Measurements from ENCODE around the gene ASMTL. TPM values are rescaled to one million over a fixed set of nuclear protein-coding genes. Genes with fewer than 3 reads are reported as not detected.
"Not testable (repeated sequence)": the region's sequence is repeated elsewhere in the genome, so short reads cannot be mapped to it uniquely, and the experiment has no call there.

The ASMTL gene
- total RNA-seq, 1 donor from 2014 or later: 46.1 TPM

GRCh38 chrX:1475481-1475880 is 22.8 kb upstream of the ASMTL start:
- H3K4me3 Mint-ChIP-seq: no peak overlapping the region
- Histone ChIP-seq H3K79me2 (ENCODE audit: low read depth) (no peaks in the 10 kb centered on the region), H3K4me2 (no peak overlapping the region), H3K4me3 (no peak overlapping the region), H3K36me3 (no peaks in the 10 kb centered on the region), H3K9me3 (ENCODE audit: low read depth) (no peaks in the 10 kb centered on the region), H3K4me1 (peaks cover 3% of the 10 kb centered on the region), H3K27me3 (no peaks in the 10 kb centered on the region), H3K27ac (no peak overlapping the region), H2AFZ (replicated peaks) (no peak overlapping the region), H3K9ac (no peak overlapping the region), H4K20me1 (ENCODE audit: low read depth) (no peaks in the 10 kb centered on the region), H3F3A (ENCODE audit: low read depth) (no peaks in the 10 kb centered on the region)
- TF ChIP-seq CTCF (IDR thresholded peaks at IDR 0.05): no peak
- TF ChIP-seq EZH2phosphoT487 (IDR thresholded peaks at IDR 0.05): no peak
- TF ChIP-seq EZH2 (IDR thresholded peaks at IDR 0.05): no peak
- peaks cover 20% of the 10 kb centered on the region for H3K9me3 Mint-ChIP-seq
- H3K36me3 Mint-ChIP-seq: no peaks in the 10 kb centered on the region
- H3K27me3 Mint-ChIP-seq (ENCODE audit: insufficient read depth, low read depth): peaks cover 10% of the 10 kb centered on the region
- H3K4me1 Mint-ChIP-seq: peaks cover 3% of the 10 kb centered on the region
- DNase-seq (ENCODE audit: low spot score): no peak
- no peak overlapping the region for H3K27ac Mint-ChIP-seq

DNA sequence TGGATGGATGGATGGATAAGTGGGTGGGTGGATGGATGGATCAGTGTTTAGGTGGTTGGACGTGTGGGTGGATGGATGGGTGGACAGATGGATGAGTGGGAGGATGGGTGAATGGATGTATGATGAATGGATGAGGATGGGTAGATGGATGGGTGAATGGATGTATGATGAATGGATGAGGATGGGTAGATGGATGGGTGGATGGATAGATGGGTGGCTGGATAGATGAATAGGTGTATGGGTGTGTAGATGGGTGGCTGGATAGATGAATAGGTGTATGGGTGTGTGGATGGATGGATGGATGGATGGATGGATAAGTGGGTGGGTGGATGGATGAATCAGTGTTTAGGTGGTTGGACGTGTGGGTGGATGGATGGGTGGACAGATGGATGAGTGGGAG is 21.9 kb upstream of the ASMTL start:
- H3K27ac Mint-ChIP-seq; H3K36me3 Mint-ChIP-seq; H3F3A ChIP-seq (ENCODE audit: low read depth); H3K4me1 Mint-ChIP-seq; H3K27me3 ChIP-seq; H3K79me2 ChIP-seq (ENCODE audit: low read depth); H2AFZ ChIP-seq (replicated peaks); H3K9ac ChIP-seq; H3K4me3 Mint-ChIP-seq; DNase-seq (ENCODE audit: low spot score); H3K27ac ChIP-seq; H3K27me3 Mint-ChIP-seq (ENCODE audit: insufficient read depth, low read depth); H3K36me3 ChIP-seq; H3K4me3 ChIP-seq; H3K4me1 ChIP-seq; H3K4me2 ChIP-seq; H3K9me3 ChIP-seq (ENCODE audit: low read depth); H4K20me1 ChIP-seq (ENCODE audit: low read depth): not testable (repeated sequence)
- peaks cover 12% of the 10 kb centered on the region for H3K9me3 Mint-ChIP-seq

DNA sequence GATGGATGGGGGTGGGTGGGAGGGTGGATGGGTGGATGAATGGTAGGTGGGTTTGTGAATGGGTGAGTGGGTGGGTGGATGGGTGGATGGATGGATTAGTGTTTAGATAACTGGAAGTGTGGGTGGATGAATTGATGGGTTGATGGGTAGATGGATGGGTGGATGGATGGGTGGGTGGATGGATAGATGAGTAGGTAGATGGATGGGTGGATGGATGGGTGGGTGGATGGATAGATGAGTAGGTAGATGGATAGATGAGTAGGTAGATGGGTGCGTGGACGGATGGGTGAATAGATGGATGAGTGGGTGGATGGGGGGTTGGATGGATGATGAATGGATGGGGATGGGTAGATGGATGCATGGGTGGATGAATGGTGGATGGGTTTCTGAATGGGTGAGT is 20.3 kb upstream of the ASMTL start:
- H3K36me3 Mint-ChIP-seq: no peaks in the 10 kb centered on the region
- Histone ChIP-seq H3K79me2 (ENCODE audit: low read depth) (no peaks in the 10 kb centered on the region), H3F3A (ENCODE audit: low read depth) (no peaks in the 10 kb centered on the region), H3K9me3 (ENCODE audit: low read depth) (no peaks in the 10 kb centered on the region), H3K4me3 (no peak overlapping the region), H3K4me1 (peaks cover 3% of the 10 kb centered on the region), H3K27me3 (no peaks in the 10 kb centered on the region), H4K20me1 (ENCODE audit: low read depth) (no peaks in the 10 kb centered on the region), H3K9ac (no peak overlapping the region), H2AFZ (replicated peaks) (no peak overlapping the region), H3K27ac (no peak overlapping the region), H3K36me3 (no peaks in the 10 kb centered on the region), H3K4me2 (no peak overlapping the region)
- peaks cover 10% of the 10 kb centered on the region for H3K9me3 Mint-ChIP-seq
- no peak overlapping the region for H3K27ac Mint-ChIP-seq
- H3K4me1 Mint-ChIP-seq: no peaks in the 10 kb centered on the region
- TF ChIP-seq EZH2phosphoT487 (IDR thresholded peaks at IDR 0.05) (no peak), EZH2 (IDR thresholded peaks at IDR 0.05) (no peak), CTCF (IDR thresholded peaks at IDR 0.05) (no peak)
- no peak overlapping the region for H3K4me3 Mint-ChIP-seq
- no peak for DNase-seq (ENCODE audit: low spot score)
- H3K27me3 Mint-ChIP-seq (ENCODE audit: insufficient read depth, low read depth): peaks cover 2% of the 10 kb centered on the region

DNA sequence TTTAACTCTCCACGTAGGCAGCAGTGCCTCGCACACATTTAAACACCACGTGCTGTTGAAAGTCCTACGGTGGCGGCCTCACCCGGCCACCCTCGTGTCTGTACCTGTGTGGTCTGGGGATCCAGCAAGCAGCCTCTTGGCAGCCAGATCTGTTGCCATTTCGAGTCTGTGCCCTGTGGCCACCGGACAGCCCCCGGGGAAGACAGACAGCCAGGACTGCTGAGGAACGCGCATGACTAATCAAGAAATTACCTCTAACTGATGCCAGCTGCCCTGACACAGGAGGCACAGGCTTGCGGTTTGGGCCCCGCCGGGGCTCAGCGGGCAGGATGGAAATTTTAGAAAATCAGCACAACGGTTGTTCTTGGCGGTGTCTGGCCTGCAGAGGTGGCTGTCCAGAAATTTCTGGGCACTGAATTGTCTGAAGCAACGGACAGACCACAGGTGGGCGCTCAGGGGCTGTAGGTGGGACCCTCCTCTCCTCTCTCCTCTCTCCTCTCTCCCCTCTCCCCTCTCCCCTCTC is 15.6 kb upstream of the ASMTL start:
- Histone ChIP-seq H3K9ac (no peak overlapping the region), H4K20me1 (ENCODE audit: low read depth) (no peaks in the 10 kb centered on the region), H3K4me1 (peaks cover 3% of the 10 kb centered on the region), H3K4me3 (no peak overlapping the region), H3K27me3 (no peaks in the 10 kb centered on the region), H3K36me3 (no peaks in the 10 kb centered on the region), H3F3A (ENCODE audit: low read depth) (no peaks in the 10 kb centered on the region), H3K4me2 (no peak overlapping the region), H3K27ac (no peak overlapping the region), H3K79me2 (ENCODE audit: low read depth) (no peaks in the 10 kb centered on the region), H3K9me3 (ENCODE audit: low read depth) (no peaks in the 10 kb centered on the region), H2AFZ (replicated peaks) (no peak overlapping the region)
- peaks cover 6% of the 10 kb centered on the region for H3K9me3 Mint-ChIP-seq
- H3K4me3 Mint-ChIP-seq: no peak overlapping the region
- peaks cover 5% of the 10 kb centered on the region for H3K27me3 Mint-ChIP-seq (ENCODE audit: insufficient read depth, low read depth)
- H3K4me1 Mint-ChIP-seq: peaks cover 4% of the 10 kb centered on the region
- H3K36me3 Mint-ChIP-seq: no peaks in the 10 kb centered on the region
- DNase-seq (ENCODE audit: low spot score): no peak
- H3K27ac Mint-ChIP-seq: no peak overlapping the region
- TF ChIP-seq CTCF (IDR thresholded peaks at IDR 0.05) (no peak), EZH2phosphoT487 (IDR thresholded peaks at IDR 0.05) (no peak), EZH2 (IDR thresholded peaks at IDR 0.05) (no peak)
